Measurements from ENCODE around the gene SRSF5. TPM values are rescaled to one million over a fixed set of nuclear protein-coding genes. Genes with fewer than 3 reads are reported as not detected.

The SRSF5 gene
- total RNA-seq, 1 experiment from 2014 or later, result 191 TPM

DNA sequence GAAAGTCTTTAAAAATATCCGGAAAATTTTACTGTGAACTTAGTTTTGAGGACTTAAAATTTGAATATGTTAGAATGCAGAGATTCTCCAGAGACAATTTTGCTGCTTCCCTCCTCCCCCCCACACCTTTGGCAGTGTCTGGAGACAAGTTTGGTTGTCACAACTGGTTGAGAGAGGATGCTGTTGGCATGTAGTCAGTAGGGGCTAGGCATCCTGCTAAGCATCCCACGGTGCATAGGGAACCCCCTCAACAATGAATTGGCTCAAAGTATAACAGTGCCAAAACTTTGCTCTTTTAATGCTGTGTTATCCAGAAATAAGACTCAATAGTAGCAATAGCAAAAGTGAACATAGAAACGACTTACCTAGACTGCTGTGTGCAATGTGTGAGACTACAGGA lies 3.6 kb downstream of the SRSF5 start:
- DNase-seq (ENCODE audit: low read depth), result no peak

DNA sequence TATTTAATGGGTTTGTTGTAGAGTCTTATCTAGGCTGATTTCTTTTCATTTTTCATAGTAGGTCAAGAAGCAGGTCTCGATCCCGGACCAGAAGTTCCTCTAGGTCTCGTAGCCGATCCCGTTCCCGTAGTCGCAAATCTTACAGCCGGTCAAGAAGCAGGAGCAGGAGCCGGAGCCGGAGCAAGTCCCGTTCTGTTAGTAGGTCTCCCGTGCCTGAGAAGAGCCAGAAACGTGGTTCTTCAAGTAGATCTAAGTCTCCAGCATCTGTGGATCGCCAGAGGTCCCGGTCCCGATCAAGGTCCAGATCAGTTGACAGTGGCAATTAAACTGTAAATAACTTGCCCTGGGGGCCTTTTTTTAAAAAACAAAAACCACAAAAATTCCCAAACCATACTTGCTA lies 4.2 kb downstream of the SRSF5 start:
- no peak for DNase-seq (ENCODE audit: low read depth)

DNA sequence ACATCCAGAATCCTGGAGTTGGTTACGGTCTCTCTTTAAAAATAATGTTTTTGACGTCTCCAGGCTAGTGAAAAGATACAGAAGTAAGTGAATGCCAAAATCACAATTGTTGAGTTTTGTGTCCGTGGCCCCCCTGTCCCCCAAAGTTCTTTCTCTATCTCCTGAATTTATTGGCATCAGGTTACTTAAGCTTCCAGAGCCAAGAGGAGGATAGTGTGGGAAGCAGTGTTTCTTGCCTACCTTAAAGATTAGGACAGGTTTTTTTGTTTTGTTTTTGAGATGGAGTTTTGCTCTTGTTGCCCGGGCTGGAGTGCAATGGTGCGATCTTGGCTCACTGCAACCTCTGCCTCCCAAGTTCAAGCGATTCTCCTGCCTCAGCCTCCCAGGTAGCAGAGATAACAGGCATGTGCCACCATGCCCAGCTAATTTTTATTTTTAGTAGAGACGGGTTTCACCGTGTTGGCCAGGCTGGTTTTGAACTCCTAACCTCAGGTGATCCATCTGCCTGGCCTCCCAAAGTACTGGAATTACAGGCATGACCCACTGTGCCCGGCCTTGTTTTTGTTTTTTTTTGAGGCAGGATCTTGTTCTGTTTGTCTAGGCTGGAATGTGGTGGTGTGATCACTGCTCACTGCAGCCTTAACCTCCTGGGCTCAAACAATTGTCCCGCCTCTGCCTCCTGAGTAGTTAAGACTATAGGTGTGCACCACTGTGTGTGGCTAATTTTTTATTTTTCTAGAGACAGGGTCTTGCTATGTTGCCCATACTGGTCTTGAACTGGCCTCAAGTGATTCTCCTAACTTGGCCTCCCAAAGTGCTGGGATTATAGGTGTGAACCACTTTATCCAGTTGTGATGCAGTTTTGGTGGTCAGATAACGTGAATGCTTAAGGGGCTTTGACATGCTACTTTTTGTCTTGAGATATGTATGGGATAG lies 5.4 kb downstream of the SRSF5 start:
- no peak for DNase-seq (ENCODE audit: low read depth)

- no peak for DNase-seq (ENCODE audit: low read depth)
Observed at GRCh38 chr14:69773571-69774276, 6.8 kb downstream of the SRSF5 start.

DNA sequence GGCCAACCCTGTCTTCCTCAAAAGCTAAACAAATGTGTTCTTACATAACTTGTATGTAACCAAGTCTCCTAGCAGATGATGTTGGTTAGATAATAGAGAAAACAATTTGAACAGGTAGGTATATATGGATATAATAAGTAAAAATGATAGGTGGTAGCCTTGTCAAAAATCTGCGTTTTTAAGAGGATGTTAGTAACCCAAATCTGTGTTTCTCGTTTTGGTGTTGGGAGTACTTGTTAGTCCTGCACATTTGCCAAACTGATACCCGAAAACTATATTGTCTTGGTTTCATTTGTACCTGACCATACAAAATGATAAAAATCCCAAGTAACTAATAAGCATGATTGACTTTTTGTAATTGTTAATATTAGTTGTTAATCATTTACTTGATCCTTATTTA lies 8.1 kb downstream of the SRSF5 start:
- DNase-seq (ENCODE audit: low read depth), result no peak

DNA sequence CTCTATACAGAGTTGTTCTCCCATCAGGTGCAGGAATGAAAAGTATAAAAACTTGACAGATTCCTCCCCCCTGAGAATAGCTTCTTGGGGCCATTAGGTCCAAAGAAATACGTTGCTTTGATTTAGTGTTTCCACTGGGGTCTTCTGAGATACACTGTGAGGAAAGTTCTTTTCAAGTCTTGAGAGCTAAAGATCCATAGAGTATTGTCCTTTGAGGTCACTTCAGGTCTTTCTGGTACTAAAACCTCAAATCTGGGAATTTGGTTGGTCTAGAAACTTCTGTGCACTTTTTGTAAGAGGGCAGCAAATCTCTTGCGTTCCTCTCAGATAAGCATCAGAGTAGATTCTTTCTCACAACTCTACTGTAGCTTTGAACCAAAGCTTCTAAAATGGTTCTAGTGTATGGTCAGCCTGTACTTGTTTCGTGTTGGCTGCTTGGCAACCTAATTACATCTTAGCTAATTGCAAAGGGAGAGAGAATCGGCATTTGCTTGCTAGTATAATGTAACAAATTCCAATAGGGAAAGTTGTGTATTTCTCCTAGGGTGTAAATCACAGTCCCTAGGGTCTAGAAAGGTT lies 10.0 kb downstream of the SRSF5 start:
- no peak for DNase-seq (ENCODE audit: low read depth)

DNA sequence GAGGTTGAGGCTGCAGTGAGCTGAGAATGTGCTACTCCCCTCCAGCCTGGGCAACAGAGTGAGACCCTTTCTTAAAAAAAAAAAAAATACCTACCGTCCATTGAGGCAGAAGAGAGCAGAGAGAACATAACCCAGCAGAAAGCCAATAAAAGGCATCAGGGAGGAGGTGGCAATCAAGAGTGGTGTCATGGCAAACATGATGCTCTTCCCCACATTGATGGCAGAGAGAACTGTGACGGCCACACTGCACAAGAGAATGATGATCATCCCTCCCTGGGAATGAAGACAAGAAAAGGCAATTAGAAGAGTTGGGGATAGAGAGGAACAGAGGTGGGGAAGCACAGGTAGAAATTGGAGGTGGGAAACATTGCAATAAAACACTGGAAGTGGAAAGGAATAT lies 12.1 kb downstream of the SRSF5 start:
- no peak for DNase-seq (ENCODE audit: low read depth)

GRCh38 chr14:69780092-69780491 lies 13.2 kb downstream of the SRSF5 start:
- DNase-seq (ENCODE audit: low read depth), result no peak

GRCh38 chr14:69780952-69781351 lies 14.0 kb downstream of the SRSF5 start:
- no peak for DNase-seq (ENCODE audit: low read depth)

DNA sequence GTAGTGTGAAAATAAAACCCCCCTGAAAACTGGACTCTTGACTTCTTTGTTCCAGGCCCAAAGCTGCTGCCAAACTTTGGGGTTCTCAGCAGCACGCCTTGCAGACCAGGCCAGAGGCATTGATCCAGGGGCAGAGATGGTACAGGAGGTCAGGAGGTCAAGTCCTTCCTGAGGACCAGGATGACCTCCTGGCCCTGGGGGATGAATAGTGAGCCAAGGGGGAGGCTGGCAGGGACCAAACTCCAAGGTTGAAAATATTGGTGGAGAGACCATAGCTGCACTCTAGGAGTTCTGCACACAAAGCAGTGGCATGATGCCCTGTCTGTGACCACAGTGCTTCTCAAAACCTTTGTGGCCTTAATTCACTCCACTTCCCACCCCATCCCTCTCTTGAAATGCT lies 18.0 kb downstream of the SRSF5 start:
- no peak for DNase-seq (ENCODE audit: low read depth)

GRCh38 chr14:69786603-69787002 lies 19.7 kb downstream of the SRSF5 start:
- no peak for DNase-seq (ENCODE audit: low read depth)

DNA sequence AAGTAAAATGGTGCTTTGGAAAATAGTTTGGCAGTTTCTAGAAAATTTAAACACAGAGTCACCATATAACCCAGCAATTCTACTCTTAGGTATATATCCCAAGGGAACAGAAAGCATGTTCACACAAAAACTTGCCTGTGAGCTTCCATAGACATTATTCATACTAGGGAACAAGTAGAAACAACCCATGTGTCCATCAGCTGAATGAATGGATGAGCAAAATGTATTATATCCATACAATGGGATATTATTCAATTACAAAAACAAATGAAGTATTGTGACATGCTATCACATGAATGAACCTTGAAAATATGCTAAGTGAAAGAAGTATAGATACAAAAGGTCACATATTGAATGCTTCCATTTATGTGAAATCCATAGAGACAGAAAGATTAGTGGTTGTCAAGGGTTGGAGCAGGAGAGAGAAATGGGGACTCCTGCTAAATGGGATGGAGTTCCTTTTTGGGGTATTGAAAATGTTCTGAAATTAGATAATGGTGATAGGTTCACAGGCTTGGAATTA lies 22.2 kb downstream of the SRSF5 start:
- no peak for DNase-seq (ENCODE audit: low read depth)

GRCh38 chr14:69792887-69793421 lies 26.0 kb downstream of the SRSF5 start:
- DNase-seq (ENCODE audit: low read depth), result no peak

- DNase-seq (ENCODE audit: low read depth), result no peak
Observed at GRCh38 chr14:69794791-69795190, 27.8 kb downstream of the SRSF5 start.

GRCh38 chr14:69795691-69796090 lies 28.7 kb downstream of the SRSF5 start:
- DNase-seq (ENCODE audit: low read depth), result no peak

DNA sequence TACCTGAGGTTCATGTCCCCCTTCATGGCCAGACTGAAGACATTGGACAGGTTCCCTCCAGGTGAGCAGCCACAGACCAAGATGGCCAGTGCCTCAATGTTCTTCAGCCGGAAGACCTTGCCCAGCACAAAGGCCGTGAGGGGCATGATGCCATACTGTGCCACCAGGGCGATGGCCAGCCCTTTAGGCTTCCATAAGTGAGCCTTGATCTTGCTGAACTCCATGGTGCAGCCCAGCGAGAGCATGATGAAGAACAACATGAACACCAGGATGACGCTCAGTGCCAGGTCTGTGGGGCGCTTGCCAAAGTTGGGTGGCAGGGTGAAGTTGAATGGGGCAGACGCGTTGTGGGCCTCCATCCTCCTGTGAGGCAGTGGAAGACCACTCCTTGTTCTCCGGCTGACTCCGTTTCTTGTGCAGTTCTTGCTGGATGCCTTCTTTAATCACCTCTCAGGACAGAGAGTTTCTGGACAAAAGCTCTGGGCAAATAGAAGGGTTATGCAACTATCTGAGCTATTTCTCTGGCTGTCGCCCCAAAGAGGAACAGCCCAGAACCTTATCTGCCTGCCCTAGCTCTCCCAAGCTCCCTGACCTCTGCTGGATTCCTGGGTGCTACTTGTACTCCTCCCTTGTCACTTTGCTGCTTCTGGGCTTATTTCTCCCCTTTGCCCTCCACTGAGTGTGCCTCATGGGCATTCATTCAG lies 30.0 kb downstream of the SRSF5 start, which contains the start of gene SLC10A1:
TSS of gene SLC10A1 (minus strand) at position 445 of the 704 bp plus-strand sequence. CDS start at position 359, 86 bp downstream.
- no peak for DNase-seq (ENCODE audit: low read depth)

- no peak for DNase-seq (ENCODE audit: low read depth)
Observed at GRCh38 chr14:69797573-69798338, 30.8 kb downstream of the SRSF5 start.

GRCh38 chr14:69798339-69798735 lies 31.4 kb downstream of the SRSF5 start:
- no peak for DNase-seq (ENCODE audit: low read depth)

GRCh38 chr14:69803753-69804152 lies 36.8 kb downstream of the SRSF5 start:
- DNase-seq (ENCODE audit: low read depth), result no peak

DNA sequence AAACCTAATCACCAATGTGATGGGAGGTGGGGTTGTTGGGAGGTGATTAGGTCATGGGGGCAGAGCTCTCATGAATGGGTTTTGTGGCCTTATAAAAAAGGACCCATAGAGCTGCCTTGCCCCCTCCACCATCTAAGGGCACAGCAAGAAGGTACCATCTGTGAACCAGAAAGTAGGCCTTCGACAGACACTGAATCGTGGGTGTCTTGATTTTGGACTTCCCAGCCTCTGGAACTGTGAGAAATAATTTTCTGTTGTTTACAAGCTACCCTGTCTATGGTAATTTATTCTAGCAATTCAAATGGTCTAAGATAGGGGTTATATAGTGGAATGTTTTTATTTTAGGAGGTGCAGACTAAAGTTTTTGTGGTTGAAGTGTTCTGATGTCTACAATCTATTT lies 38.0 kb downstream of the SRSF5 start:
- no peak for DNase-seq (ENCODE audit: low read depth)

Measured in HT1080 (cell line).